DOHH2 (cell line): ENCODE data around the gene PSAP.

Experiments used
- H3F3A ChIP-seq: fragments of 200-600 bp; sonication (generic), shearing (Covaris generic); 2 replicates; pipeline ENCODE4 v1.6.0; 2016; ENCODE audit warnings: antibody characterized with exemption, mild to moderate bottlenecking; ENCODE audit not compliant: control insufficient read depth, insufficient read depth
- H3K27ac ChIP-seq: fragments of 200-600 bp; sonication (generic); 2 replicates; pipeline ENCODE4 v1.5.1; 2014; ENCODE audit warnings: low read depth, mild to moderate bottlenecking, low read length, moderate library complexity
- H3K27me3 ChIP-seq: fragments of 200-600 bp; sonication (generic); 2 replicates; pipeline ENCODE4 v1.6.1; 2014; ENCODE audit warnings: mild to moderate bottlenecking, low read length, mixed read lengths; ENCODE audit not compliant: control insufficient read depth
- H3K36me3 ChIP-seq: fragments of 200-600 bp; sonication (generic); 2 replicates; pipeline ENCODE4 v1.6.1; 2014; ENCODE audit warnings: mild to moderate bottlenecking, low read length, moderate library complexity, mixed read lengths; ENCODE audit not compliant: control insufficient read depth
- H3K4me1 ChIP-seq: fragments of 200-600 bp; sonication (generic); 2 replicates; pipeline ENCODE4 v1.6.1; 2014; ENCODE audit warnings: mild to moderate bottlenecking, low read length, mixed read lengths; ENCODE audit not compliant: control insufficient read depth
- H3K4me2 ChIP-seq: fragments of 200-600 bp; sonication (generic); 2 replicates; pipeline ENCODE4 v1.6.0; 2014; ENCODE audit warnings: mild to moderate bottlenecking, low read length, moderate library complexity
- H3K4me3 ChIP-seq: fragments of 200-600 bp; sonication (generic); 2 replicates; pipeline ENCODE4 v1.5.1; 2014; ENCODE audit warnings: mild to moderate bottlenecking, low read length, mixed read lengths
- H3K79me2 ChIP-seq: fragments of 200-600 bp; sonication (generic); 2 replicates; pipeline ENCODE4 v1.6.1; 2014; ENCODE audit warnings: mild to moderate bottlenecking, low read length, mixed read lengths; ENCODE audit not compliant: control insufficient read depth
- H3K9me2 ChIP-seq: fragments of 200-600 bp; sonication (generic); replicated peaks from 2 replicates; pipeline ENCODE4 v1.6.1; 2014; ENCODE audit warnings: mild to moderate bottlenecking, low read length, mixed read lengths; ENCODE audit not compliant: control insufficient read depth
- H3K9me3 ChIP-seq: fragments of 200-600 bp; sonication (generic); 2 replicates; pipeline ENCODE4 v1.6.1; 2014; ENCODE audit warnings: antibody characterized with exemption, low read length, mixed read lengths; ENCODE audit not compliant: control insufficient read depth, insufficient read depth
- H4K20me1 ChIP-seq: fragments of 200-600 bp; sonication (generic); 2 replicates; pipeline ENCODE4 v1.6.0; 2014; ENCODE audit warnings: low read depth, mild to moderate bottlenecking, antibody characterized with exemption, low read length, moderate library complexity; ENCODE audit not compliant: control insufficient read depth, insufficient read depth
- CTCF ChIP-seq: fragments of 200-600 bp; sonication (generic); IDR thresholded peaks from one replicate; pipeline ENCODE4 v1.5.1; 2014; ENCODE audit warnings: antibody characterized with exemption, mild to moderate bottlenecking, low read depth, low read length; ENCODE audit not compliant: poor library complexity, severe bottlenecking
- EZH2phosphoT487 ChIP-seq: fragments of 200-600 bp; sonication (generic); IDR thresholded peaks from 2 replicates; pipeline ENCODE4 v1.6.1; 2017; ENCODE audit warnings: borderline replicate concordance, mild to moderate bottlenecking, antibody characterized with exemption, low read length, moderate library complexity, mixed read lengths

Gene PSAP

GRCh38 chr10:71842856-71843686 is 8.0 kb downstream of the PSAP start:
- Histone ChIP-seq H3K27me3 (no peaks in the 10 kb centered on the region), H3K4me3 (no peak overlapping the region), H3K9me2 (no peaks in the 10 kb centered on the region), H3K4me2 (no peak overlapping the region), H3K27ac (no peak overlapping the region), H3K4me1 (peaks cover 3% of the 10 kb centered on the region; the same call in 1 of the 2 replicates), H4K20me1 (peaks cover 34% of the 10 kb centered on the region), H3K36me3 (no peaks in the 10 kb centered on the region), H3F3A (no peaks in the 10 kb centered on the region), H3K9me3 (no peaks in the 10 kb centered on the region), H3K79me2 (peaks cover 52% of the 10 kb centered on the region)
- no peak for TF ChIP-seq EZH2phosphoT487
- no peak for TF ChIP-seq CTCF

- no peaks in the 10 kb centered on the region for H3K36me3 ChIP-seq
- H4K20me1 ChIP-seq = peaks cover 40% of the 10 kb centered on the region
- H3K79me2 ChIP-seq = peaks cover 54% of the 10 kb centered on the region
- no peak overlapping the region for H3K4me3 ChIP-seq
- H3K9me3 ChIP-seq = no peaks in the 10 kb centered on the region
- H3K9me2 ChIP-seq = no peaks in the 10 kb centered on the region
- H3K27ac ChIP-seq = no peak overlapping the region
- H3K4me1 ChIP-seq = peaks cover 4% of the 10 kb centered on the region
- TF ChIP-seq EZH2phosphoT487 (no peak), CTCF (no peak)
- no peak overlapping the region for H3K4me2 ChIP-seq
- 0 out of 2 replicates have a peak, but pooled peaks cover 1% of the 10 kb centered on the region for H3K27me3 ChIP-seq
- H3F3A ChIP-seq = no peaks in the 10 kb centered on the region
Measured at GRCh38 chr10:71842422-71842821, 8.6 kb downstream of the PSAP start.

- TF ChIP-seq CTCF (no peak), EZH2phosphoT487 (no peak)
- no peaks in the 10 kb centered on the region for H3F3A ChIP-seq
- peaks cover 48% of the 10 kb centered on the region for H4K20me1 ChIP-seq
- H3K36me3 ChIP-seq = no peaks in the 10 kb centered on the region
- no peak overlapping the region for H3K27ac ChIP-seq
- peaks cover 19% of the 10 kb centered on the region for H3K4me1 ChIP-seq
- peaks cover 60% of the 10 kb centered on the region for H3K79me2 ChIP-seq
- H3K4me2 ChIP-seq = no peak overlapping the region
- no peaks in the 10 kb centered on the region for H3K9me3 ChIP-seq
- 0 out of 2 replicates have a peak, but pooled peaks cover 4% of the 10 kb centered on the region for H3K27me3 ChIP-seq
- H3K9me2 ChIP-seq = no peaks in the 10 kb centered on the region
- no peak overlapping the region for H3K4me3 ChIP-seq
Measured at GRCh38 chr10:71840958-71841335, 10.1 kb downstream of the PSAP start.
